GM19468 (cell line): ENCODE results near the gene TJAP1.
"Not testable (repeated sequence)": the region's sequence is repeated elsewhere in the genome, so short reads cannot be mapped to it uniquely, and the experiment has no call there.

ENCODE experiments used
- ATAC-seq: cut with Tn5 transposase; IDR thresholded peaks from one replicate; pipeline ENCODE4 v1.9.1; 2021; ENCODE audit warnings: mild to moderate bottlenecking, moderate library complexity, moderate number of reproducible peaks; ENCODE audit not compliant: unreplicated experiment; ENCODE audit errors: extremely low read depth

TJAP1 gene

DNA sequence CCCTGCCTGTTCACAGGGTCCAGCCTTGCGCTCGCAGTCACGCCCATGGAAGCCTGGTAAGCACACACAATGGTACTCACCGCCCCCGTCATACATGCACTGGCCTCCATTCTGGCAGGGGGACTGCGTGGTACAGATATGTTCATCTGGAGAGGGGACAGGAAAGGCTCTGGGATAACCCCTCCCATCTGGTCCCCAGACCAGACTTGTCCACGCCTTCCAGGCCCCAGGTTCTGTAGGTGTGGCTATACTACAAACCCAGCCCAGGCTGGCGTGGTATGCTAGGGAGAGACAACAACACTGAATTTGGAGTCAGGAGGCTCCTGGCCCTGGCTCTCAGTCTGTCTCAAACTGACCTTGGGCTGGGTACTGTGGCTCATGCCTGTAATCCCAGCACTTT is 25.4 kb upstream of the TJAP1 start:
- no peak for ATAC-seq

DNA sequence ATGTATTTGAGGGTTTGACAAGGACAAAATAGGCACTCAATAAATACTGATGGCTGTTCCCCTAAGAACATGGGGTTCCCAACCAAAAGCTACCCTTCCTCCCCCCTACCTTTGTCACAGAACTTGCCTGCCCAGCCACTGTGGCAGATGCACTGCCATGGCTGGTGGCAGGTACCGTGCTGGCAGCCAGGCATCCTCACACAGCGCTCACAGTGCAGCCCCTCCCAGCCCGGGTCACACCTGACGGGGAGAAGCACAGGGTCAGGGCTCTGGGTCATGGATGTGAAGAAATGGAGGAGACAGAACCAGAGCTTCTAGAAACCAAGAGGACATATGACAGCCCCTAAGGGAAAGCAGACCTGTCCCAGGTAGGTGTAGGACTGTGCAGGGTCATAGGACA is 24.5 kb upstream of the TJAP1 start:
- ATAC-seq = no peak

DNA sequence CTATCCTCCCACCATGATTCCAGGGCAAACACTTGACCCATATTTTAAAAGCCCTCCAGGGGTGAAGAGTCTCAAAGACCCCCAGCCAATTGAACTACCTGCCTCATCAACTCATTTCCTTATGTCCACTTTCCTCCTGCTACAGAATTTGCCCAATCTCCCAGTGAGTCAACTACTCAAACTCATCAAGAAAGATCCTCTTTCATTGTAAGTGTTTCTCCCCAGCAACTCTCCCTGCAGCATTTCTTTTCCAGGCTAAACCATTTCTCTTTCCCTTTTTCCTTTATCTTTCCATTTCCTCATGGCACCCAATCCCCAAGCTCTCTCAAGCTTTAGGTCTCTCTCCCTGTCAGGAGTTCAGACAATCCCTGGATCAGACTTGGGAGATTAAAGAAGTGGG is 23.5 kb upstream of the TJAP1 start:
- ATAC-seq = no peak

DNA sequence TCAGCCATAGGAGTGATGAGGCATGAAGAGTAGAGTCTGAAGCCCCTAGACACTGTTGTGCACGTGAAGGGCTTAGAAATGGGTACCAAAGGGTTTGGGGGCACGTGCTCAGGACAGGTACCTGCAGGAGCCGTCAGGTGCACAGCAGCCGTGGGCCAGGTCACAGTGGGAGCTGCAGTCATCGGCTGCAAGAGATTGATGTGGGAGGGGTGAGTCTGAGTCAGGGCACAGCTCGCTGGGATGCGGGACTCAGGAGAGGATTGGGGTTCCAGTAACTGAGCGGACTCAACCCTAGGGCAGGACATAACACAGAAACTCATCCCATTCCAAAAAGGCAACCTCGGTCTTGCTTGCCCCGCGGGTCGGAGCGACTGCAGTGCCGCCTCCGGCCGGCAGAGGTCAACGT is 23.1 kb upstream of the TJAP1 start:
- ATAC-seq = no peak

DNA sequence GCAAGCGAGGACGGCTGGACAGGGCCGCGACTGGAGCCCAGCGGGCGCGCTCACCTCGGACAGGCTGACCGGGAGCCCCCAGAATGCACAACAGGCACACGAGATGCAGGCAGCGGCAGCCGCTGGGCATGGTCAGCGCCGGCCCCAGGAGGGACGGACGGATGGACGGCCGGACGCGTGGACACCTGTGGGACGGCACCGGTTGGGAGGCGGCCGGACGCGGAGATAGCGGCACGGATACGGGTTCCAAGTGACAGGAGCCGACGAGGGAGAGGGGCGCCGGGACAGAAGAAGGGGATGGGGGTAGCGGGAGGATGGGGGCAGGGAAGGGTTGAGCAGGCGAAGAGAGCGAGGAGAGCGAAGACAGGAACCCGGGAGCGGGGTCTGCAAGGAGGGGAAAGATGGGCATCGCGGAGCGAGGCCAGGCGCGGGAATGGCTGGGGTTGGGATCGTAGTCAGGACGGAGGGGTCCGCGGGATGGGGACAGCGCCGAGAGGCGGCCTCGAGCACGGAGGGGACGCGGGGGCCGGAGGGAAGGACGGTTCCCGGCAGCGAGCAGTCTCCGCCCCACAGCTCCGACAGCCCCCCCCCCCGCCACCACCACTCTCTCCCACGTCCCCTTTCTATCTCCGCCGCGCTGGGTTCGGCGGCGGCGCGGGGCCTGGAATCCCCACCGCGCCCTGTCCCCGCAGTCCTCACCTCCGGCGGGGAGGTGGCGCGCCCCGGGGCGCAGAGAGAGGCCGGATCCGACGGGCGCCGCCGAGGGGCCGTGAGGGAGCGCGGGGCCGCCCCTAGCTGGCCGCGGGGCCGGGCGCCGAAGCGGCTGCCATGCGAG is 22.5 kb upstream of the TJAP1 start:
- ATAC-seq = no peak

DNA sequence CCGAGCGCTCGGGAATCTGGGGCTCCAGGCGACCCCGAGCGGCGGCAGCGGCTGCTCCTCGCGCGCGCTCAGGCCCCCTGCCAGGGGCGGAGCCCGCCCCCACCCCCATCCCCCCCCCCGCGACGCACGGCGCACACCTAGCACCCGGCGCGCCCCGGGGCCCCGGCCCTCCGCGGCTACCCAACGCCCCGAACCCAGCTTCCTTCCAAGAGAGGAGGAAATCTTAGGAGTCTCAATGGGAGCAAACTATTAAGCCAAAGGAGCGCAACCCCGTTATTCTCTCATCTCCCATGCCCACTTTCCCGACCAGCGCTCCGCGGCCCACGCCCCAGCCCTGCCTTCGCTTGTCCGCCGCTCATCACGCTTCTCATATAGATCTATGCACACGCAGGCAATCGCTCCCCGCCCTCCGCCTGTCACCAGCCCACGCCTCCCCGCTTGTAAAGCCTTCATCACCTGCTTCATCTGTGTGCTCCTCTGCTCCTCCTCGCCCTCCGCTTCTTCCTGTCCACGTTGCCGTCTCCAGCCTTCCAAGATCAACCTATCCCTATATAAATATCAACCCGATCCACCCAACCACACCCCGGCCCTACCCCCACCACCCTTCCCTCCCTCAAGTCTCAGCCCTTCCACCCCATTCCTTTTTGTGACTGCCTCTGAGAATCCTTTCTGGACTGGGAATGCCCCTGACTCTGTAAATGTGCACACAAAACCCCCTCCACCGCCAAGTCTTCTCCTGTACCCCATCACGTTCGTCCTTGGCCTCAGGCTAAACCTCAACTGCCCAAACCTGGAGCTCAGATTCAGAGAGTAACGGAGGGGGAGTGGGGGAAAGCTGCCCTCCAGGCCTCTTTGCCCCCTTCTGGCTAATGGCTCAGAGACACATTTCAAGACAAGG is 21.6 kb upstream of the TJAP1 start, which contains the start of gene DLK2:
Gene DLK2, minus strand, starts transcription at position 18 of the 898 bp plus-strand sequence. CDS start 723 bp downstream, outside the sequence.
- ATAC-seq = no peak

DNA sequence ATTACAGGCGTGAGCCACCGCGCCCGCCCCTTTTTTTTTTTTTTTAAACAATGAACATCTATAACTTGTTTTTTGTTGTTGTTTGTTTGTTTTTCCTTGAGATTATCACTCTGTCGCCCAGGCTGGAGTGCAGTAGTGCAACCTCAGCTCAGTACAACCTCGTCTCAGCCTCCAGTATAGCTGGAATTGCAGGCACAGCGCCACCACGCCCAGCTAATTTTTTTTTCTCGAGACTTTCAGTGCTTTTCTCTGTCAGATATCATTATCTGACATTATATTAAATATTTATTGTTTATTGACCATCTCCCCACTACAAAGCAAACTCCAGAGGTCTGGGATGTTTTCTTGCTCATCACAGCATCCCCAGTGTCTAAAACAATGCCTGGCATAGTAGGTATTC is 19.7 kb upstream of the TJAP1 start:
- no peak for ATAC-seq

DNA sequence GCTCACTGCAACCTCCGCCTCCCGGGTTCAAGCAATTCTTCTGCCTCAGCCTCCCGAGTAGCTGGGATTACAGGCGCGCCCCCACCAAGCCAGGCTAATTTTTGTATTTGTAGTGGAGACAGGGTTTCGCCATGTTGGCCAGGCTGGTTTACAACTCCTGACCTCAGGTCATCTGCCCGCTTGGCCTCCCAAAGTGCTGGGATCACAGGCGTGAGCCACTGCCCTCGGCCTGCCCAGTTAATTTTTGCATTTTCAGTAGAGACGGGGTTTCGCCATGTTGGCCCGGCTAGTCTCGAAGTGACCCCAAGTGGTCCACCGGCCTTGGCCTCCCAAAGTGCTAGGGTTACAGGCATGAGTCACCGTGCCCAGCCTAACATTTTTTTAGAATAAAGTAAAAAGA is 19.2 kb upstream of the TJAP1 start:
- not testable (repeated sequence) for ATAC-seq

DNA sequence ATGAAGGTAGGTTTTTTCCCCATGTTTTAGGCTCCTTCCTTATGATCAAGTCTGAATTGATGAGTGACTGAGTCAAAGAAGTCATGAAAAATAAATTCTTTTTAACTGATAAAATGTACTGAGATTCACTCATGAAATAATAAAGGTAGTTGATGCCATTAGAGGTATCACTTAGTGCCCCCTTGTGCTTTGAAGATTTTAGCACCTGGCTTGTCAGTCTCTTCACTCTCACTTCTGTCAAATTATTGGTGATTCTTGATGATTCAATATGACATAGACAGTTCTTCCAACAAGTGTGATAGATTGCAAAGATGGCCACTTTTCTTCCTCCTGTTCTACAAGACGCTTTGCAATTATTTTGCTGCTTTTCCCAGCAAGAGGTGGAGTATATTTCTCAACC is 17.8 kb upstream of the TJAP1 start:
- ATAC-seq = no peak

DNA sequence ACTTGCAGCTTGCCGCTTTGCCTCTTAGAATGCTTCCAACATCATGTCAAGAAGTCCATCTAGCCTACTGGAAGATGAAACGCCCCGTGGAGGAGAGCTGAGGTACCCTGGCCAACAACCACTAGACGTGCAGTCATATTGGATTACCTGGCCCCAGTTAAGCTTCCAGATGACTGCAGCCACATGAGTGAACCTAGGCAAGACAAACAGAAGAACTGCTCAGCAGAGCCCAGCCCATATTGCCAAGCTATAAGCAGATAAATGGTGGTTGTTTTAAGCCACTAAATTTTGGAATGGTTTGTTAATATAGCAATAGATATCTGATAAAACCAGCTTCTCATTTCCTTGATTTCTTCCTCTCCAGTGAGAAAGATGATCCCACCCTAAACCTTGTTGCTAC is 17.3 kb upstream of the TJAP1 start:
- no peak for ATAC-seq

DNA sequence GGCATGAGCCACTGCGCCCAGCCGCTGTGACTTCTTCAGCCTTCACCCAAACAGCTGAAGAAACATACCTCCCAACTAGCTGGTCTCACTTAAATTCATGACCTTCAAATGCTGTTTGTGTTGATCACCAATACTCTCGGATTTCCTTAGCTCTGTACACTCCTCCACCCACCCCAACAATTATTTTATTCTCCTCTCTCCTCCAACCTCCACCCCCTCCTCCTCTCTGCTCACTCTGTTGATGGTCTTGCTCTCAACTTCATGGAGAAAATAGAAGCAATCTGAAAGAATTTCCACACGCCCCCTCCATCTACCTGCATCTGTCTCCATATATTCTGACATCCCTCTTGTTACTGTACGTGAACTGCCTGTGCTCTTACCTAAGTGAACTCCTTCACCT is 15.4 kb upstream of the TJAP1 start:
- no peak for ATAC-seq

DNA sequence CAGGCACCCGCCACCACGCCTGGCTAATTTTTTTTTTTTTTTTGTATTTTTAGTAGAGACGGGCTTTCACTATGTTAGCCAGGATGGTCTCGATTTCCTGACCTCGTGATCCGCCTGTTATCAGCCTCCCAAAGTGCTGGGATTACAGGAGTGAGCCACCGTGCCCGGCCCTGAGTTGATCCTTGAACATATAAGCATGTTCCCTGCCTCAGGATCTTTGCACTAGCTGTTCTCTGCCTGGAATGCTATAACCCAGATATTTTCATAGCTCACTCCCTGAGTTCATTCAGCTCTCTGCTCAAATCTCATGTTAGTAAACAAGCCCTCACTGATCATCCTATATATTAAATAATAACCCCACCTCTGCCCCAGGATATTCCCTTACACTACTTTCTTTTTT is 13.0 kb upstream of the TJAP1 start:
- no peak for ATAC-seq

DNA sequence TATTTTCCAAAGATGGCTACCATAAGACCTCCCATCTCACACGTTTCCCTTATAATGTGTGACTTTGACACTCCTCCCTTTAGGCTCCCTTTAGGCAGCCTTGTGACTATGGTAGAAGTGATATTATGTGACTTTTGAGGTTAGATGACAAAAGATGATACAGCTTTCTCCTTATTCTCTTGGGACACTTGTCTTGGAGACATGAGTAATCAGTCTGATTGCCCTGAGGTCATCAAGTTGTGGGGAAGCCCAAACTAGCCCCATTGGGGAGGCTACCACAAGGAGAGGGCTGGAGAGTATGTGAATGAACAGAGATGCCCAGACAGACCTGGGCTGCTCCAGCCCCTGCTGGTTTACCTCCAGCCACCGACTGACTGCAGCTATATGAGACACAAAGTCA is 11.4 kb upstream of the TJAP1 start:
- no peak for ATAC-seq

DNA sequence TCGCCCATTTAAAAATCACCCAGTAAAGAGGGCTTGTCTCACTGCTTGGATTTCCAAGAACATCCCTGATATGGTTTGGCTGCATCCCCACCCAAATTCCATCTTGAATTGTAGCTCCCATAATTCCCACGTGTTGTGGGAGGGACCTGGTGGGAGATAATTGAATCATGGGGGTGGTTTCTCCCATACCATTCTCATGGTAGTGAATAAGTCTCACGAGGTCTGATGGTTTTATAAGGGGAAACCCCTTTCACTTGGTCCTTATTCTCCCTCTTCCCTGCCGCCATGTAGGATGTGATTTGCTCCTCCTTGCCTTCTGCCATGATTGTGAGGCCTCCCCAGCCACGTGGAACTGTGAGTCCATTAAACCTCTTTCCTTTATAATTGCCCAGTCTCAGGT is 10.1 kb upstream of the TJAP1 start:
- ATAC-seq = not testable (repeated sequence)

DNA sequence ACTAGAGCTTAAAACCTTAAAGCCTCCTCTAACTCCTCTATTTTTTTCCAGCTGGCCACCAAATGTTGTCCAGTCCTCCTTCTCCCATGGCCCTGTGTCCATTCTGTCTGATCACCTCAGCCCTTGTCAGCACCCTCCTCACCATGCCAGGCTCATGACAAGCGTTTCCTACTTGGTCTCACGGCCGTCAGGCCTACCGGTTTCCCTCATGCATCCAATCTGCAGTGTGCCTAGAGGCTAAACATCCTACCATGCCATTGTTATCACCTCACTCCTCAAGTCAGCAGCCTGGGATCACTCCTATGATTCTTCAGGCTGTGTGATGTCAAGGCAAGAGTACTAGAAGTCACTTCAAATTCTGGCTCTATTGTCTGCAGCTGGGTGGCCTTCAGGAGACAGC is 9.6 kb upstream of the TJAP1 start:
- ATAC-seq = no peak

DNA sequence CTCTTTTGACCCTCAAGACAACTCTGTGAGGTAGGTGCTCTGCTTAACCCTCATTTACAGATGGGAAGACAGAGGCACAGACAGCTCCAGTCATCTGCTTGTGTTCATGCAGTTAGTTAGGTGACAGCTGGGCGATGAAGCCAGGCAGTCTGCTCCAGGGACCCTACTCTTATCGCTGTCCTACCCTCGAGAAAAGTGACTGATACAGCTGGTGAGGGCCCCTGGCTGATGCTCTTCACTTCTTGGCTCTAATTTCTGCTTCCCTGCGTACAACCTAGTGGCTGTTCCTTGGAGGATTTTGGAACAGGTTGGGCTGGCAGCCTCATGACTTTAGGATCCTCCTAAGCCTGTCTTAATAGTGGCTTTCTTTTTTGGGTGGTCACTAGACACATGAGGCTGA is 9.1 kb upstream of the TJAP1 start:
- ATAC-seq = no peak

DNA sequence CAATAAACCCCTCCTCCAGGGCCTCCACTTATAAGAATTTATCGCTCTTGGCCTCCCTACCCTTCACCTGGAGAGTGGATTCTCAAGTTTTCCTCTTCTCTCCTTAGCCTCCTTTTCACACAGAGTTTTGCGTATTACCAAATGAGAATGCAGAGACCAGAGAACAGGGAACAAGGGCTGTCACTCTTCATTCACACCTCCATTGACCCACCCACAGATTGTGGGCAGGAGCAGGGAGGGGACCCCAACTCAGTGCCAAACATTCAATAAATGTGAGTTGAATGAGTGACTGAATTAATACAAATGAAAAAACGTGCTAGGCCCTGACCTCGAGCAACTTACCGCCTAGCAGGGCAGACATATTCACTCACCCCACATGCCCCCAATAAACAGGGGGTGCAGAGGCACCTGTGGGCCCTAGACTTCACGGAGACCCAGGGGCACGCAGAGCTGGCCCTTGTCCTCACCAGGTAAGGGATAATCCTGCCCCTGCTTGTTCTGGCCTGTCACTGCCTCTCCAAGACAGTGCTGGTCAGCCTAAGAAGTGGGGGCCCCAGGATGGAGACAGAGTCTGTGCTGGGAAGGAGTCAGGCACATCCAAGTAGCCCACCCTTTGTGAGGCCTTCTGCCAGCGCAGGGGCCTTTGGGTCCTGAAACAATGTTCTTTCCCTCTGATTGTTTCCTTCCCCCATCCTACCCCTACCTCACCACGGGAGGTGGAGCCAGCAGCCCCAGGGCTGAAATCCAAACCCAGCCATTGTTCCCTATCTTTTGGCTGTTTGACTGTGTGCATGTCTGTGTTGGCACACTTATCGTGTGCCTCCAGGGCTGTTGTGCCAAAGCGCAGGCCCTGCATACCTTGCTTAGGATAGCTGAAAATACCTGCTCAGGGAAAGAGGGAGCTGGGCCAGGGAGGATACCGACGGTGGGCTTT is 8.4 kb upstream of the TJAP1 start:
- ATAC-seq = no peak

DNA sequence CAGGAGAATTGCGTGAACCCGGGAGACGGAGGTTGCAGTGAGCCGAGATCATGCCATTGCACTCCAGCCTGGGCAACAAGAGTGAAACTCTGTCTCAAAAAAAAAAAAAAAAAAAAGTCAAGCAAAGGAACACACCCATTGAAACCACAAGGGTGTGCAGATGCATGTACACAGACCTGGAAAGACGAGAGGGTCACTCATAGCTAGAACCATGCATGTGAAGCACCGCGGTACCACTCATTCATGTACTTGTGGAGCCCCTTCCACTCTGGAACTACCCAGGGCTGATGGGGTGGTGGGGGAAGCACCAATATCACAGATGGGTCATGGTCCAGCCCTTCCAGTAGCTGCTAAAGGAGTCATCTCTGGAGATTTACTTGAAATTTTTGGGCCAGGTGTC is 7.4 kb upstream of the TJAP1 start:
- no peak for ATAC-seq

DNA sequence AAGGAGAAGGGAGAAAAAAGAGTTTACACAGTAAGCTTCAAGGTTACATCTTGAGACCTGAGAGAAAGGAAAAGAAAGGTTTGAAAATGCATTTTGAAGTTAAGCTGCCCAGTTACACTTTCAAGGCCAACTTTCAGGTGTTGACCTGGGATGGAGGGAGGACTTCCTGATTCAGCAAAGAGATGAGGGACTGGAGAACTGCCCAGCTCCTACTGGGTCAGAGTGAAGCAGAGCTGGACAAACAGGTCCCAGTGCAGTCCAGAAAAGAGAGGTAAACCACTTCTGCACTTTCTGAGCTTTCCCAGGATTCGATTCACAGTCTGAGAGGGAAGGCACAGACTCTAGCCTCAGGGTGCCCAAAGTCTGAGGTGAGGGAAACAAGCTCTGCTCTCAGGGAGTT is 6.0 kb upstream of the TJAP1 start:
- ATAC-seq = no peak

DNA sequence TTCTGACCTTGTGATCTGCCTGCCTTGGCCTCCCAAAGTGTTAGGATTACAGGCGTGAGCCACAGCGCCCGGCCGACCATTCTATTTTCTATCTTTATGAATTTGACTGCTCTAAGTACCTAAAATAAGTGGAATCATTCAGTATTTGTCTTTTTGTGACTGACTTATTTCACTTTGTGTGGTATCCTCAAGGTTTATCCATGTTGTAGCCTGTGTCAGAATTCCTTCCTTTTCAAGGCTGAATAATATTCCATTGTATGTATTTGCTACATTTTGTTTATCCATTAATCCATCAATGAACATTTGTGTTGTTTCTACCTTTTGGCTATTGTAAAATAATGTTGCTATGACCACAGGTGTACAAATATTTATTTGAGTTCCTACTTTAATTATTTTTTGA is 4.9 kb upstream of the TJAP1 start:
- ATAC-seq = no peak
